RWPE1 (cell line): ENCODE data around the gene WWP2.
"Not testable (repeated sequence)": the region's sequence is repeated elsewhere in the genome, so short reads cannot be mapped to it uniquely, and the experiment has no call there.

Experiments
- CTCF ChIA-PET: fragments of 350-600 bp; sonication (Branson Sonifier 250); formaldehyde crosslinking; extraction: SDS; loops from one replicate; lab custom pipeline; 2021; lab: Yijun Ruan, JAX
- POLR2A ChIA-PET: fragments of 400-600 bp; formaldehyde crosslinking; extraction: SDS; loops from one replicate; lab custom pipeline; 2020; ENCODE audit warnings: antibody characterized with exemption; ENCODE audit not compliant: low non-redundant PET; lab: Yijun Ruan, JAX
- DNase-seq: peaks from one replicate; pipeline ENCODE4 v3.0.0; 2012; ENCODE audit warnings: low spot score
- H3K27ac ChIP-seq: fragments of 450-650 bp; 2 replicates; pipeline ENCODE4 v1.5.1; 2017
- TF ChIP-seq, protein P1 (sequence below): fragments of 450-650 bp; conservative IDR thresholded peaks from 2 replicates; pipeline ENCODE4 v1.5.1; 2017; ENCODE audit warnings: low read depth, mild to moderate bottlenecking

WWP2 gene

DNA sequence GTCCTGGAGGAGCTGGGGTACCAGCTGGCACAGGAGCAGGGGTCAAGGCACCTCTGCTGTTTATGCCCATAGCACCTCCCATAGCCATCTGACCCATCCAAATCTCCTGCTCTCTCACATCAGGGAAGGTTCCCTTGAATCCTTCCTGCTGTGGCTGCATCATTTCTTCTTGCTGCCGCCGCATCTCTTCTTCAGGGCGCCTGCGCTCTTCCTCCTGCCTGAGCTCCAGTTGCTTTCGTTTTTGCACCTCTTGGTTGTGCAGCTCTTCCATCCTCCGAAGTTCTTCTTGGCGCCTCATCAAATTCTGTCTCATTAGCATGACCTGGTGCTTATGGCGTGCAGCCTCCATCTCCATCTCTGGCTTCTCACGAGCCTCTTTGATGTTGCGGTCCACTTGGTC is 5.4 kb upstream of the WWP2 start:
- CTCF ChIA-PET = no interaction called here
- POLR2A ChIA-PET = no interaction called here
- no peak overlapping the region for H3K27ac ChIP-seq
- TF ChIP-seq, protein P1, sequence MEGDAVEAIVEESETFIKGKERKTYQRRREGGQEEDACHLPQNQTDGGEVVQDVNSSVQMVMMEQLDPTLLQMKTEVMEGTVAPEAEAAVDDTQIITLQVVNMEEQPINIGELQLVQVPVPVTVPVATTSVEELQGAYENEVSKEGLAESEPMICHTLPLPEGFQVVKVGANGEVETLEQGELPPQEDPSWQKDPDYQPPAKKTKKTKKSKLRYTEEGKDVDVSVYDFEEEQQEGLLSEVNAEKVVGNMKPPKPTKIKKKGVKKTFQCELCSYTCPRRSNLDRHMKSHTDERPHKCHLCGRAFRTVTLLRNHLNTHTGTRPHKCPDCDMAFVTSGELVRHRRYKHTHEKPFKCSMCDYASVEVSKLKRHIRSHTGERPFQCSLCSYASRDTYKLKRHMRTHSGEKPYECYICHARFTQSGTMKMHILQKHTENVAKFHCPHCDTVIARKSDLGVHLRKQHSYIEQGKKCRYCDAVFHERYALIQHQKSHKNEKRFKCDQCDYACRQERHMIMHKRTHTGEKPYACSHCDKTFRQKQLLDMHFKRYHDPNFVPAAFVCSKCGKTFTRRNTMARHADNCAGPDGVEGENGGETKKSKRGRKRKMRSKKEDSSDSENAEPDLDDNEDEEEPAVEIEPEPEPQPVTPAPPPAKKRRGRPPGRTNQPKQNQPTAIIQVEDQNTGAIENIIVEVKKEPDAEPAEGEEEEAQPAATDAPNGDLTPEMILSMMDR = no peak
- no peak for DNase-seq

DNA sequence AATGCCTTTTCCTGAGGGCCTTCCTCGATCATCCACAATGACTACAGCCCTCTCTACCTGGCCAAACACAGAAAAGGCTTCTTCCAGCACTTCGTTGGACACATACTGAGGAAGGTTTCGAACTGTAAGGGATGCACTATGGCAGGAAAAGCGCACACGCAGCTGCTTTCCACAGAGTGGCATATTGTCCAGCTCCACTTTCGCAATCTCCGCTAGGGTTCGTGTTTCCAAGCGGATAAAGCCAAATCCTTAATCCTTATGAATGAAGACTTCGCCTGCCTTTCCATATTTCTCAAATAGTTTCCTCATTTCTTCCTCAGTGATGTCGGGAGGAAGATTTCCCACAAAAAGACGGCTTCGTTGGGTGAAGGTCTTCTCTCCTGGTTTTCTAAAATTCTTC is 4.8 kb upstream of the WWP2 start:
- H3K27ac ChIP-seq, POLR2A ChIA-PET, DNase-seq: not testable (repeated sequence)
- CTCF ChIA-PET = interaction anchor here (0.6 kb wide), 1 partner anchor 33 kb away, joined by 4 read pairs; no protein-coding TSS in a partner anchor

DNA sequence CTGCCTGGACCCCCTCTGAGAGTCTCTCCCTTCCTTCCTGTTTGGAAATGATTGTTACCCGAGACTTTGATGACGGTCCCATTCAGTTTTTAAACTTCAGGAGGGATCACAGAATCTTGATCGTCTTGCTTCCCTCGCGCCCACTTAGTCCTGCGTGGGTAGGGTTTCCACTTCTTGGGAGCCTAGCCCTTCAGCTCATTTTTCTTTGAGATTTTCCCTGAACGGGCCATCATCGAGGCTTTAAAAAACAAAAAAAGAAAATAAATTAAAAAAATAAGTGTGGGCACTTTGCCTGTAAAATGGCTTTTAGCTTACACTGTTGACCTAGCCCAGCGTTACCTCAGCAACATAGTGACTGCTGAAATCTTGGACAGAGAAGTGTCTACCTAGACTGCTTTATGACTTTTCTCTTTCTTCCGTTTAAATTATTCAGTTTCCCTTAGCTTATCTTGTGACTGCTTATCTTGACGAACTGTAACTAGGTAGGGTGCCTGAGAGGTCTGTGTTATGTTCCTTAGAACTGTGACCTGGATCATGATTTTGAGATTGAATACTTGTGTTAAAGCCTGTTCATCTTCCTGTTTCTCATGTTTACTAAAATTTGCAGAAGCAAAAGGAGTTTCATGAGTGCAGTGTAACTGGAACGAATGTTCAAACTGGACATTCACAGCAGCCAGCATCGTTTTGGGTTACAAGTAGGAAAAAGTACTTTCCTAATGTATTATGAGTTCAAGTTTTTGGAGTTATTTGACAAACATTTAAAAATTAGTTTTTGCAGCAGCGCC is 874 bp downstream of the WWP2 start:
- no peak for DNase-seq
- CTCF ChIA-PET = interaction anchor here (0.7 to 1.4 kb wide), 3 partner anchors 8 to 302 kb away, joined by 3 read pairs; partner anchors contain the start of gene NOB1
- H3K27ac ChIP-seq = peak overlapping the region; percentile 92
- POLR2A ChIA-PET = interaction anchor here (0.7 kb wide), 1 partner anchor 8 kb away, joined by 3 read pairs; no protein-coding TSS in a partner anchor
- TF ChIP-seq, protein P1 = no peak

DNA sequence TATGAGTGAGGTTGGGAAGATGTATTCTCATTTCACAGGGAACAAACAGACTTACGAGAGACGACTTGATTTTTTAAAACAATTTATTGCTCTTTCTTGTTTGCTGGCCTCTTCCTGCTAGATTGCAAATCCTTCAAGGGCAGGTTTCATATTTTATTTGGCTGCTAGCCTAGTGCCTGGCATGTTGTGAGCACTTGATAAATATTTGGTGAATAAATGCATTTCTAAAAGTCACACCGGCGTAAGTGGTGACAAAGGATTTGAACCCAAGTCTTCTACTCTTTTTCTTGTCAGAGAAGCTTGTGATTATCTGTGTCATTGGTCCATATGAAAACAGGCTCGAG is 1.4 kb downstream of the WWP2 start:
- no peak for DNase-seq
- H3K27ac ChIP-seq = no peak overlapping the region
- TF ChIP-seq, protein P1 = no peak
- ChIA-PET POLR2A (no interaction called here), CTCF (interaction anchor here (0.7 to 1.4 kb wide), 2 partner anchors 9 to 170 kb away, joined by 3 read pairs; partner anchors contain the start of gene NOB1)

DNA sequence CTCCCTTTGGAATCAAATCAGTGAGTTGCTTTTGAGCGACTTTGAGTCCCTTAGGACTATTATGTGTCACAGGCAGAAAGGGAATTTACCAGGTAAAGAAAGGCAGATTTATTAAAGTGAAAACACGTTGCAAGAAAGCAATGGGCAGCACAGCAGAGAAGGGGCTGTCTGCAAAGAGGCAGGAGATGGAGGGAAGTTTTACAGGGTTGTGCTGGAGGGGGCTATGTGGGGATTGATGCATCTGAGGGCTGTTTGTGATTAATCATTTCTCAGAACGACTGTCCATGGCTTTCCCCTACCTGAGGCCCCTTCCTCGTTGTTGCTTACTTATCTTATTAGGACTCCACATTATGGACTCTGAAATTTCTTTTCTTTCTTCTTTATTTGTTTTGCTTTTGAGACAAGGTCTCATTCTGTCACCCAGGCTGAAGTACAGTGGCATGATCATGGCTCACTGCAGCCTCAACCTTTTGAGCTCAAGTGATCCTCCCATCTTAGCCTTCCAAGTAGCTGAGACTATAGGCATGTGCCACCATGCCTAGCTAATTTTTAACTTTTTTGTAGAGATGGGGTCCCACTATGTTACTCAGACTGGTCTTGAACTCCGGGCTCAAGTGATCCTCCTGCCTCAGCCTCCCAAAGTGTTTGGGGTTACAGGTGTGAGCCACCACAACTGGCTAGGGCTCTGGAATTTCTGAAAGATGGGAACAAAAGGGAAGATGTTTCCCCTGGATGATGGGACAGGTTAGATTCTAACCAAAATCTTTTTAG is 5.5 kb downstream of the WWP2 start:
- TF ChIP-seq, protein P1 = no peak
- no peak for DNase-seq
- POLR2A ChIA-PET = no interaction called here
- H3K27ac ChIP-seq = no peak overlapping the region
- CTCF ChIA-PET = no interaction called here

DNA sequence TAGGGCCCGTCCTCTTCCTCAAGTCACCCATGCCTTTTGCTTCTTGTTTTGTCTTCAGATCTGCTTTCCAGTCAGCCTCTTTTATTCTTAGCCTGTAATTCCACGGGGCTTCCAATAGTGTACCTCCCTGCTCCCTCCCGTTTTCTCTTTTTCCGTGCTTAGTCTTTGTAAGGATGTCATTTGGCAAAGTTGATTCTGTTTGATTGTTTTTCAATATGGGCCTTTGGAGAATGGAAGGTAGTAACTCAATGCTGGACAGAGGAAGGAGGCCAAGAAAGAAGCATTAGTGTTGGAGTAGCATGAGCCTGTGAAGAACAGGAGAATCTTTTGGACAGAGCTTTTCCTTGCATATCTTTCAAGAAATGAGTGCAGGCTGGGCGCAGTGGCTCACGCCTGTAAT is 6.5 kb downstream of the WWP2 start:
- CTCF ChIA-PET = interaction anchor here (0.6 kb wide), 1 partner anchor 684 kb away, joined by 3 read pairs; no protein-coding TSS in a partner anchor
- DNase-seq = no peak
- POLR2A ChIA-PET = no interaction called here
- H3K27ac ChIP-seq = no peak overlapping the region
- TF ChIP-seq, protein P1 = no peak
